Measurements from ENCODE around the gene LRP2.

LRP2 gene

DNA sequence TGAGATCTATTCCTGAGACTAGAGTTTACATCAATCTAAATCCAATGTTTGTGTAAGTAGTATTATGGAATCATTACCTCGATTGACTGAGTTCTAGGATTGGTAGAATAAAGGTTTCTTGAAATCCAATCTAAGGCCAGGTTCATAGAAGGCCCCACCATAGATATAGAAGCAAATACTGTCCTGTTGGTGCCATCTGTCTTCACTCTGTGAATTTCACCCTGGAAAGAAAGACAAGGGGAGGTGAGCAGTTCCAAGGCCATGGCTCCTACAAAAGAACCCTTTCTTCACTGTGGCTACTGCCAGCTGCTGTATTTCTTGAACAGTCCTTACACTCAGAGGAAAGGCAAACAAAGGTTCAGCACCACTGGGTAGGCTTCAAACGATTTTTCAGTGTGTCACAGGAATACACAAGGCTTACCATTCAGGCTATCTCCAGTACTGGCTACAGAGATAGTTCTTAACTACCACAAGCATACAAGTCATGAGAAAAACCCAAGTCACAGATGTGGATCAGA, 137.0 kb downstream of the LRP2 start:
- Mint-ChIP-seq H3K4me1 (no peaks in the 10 kb centered on the region), H3K27ac (no peak overlapping the region), H3K27me3 (ENCODE audit: low read depth) (no peaks in the 10 kb centered on the region), H3K9me3 (no peaks in the 10 kb centered on the region), H3K36me3 (ENCODE audit: low read depth) (no peaks in the 10 kb centered on the region), H3K4me3 (no peak overlapping the region)
- no peak for TF ChIP-seq CTCF (IDR thresholded peaks at IDR 0.05; ENCODE audit: unreplicated experiment in 3 of 3)

- TF ChIP-seq CTCF (IDR thresholded peaks at IDR 0.05; ENCODE audit: unreplicated experiment in 3 of 3) = no peak
- H3K27me3 Mint-ChIP-seq (ENCODE audit: low read depth) = no peaks in the 10 kb centered on the region
- H3K4me3 Mint-ChIP-seq = no peak overlapping the region
- H3K4me1 Mint-ChIP-seq = no peaks in the 10 kb centered on the region
- no peak overlapping the region for H3K27ac Mint-ChIP-seq
- H3K9me3 Mint-ChIP-seq = no peaks in the 10 kb centered on the region
- H3K36me3 Mint-ChIP-seq (ENCODE audit: low read depth) = no peaks in the 10 kb centered on the region
Observed at GRCh38 chr2:169222665-169223064, 139.7 kb downstream of the LRP2 start.

- peak; percentile 48 to 59 (median 49) for TF ChIP-seq CTCF (IDR thresholded peaks at IDR 0.05; ENCODE audit: unreplicated experiment in 3 of 3)
- no peaks in the 10 kb centered on the region for H3K27me3 Mint-ChIP-seq (ENCODE audit: low read depth)
- no peak overlapping the region for H3K27ac Mint-ChIP-seq
- no peak overlapping the region for H3K4me3 Mint-ChIP-seq
- H3K9me3 Mint-ChIP-seq = no peaks in the 10 kb centered on the region
- no peaks in the 10 kb centered on the region for H3K36me3 Mint-ChIP-seq (ENCODE audit: low read depth)
- H3K4me1 Mint-ChIP-seq = no peaks in the 10 kb centered on the region
Observed at GRCh38 chr2:169221745-169222369, 140.5 kb downstream of the LRP2 start.

DNA sequence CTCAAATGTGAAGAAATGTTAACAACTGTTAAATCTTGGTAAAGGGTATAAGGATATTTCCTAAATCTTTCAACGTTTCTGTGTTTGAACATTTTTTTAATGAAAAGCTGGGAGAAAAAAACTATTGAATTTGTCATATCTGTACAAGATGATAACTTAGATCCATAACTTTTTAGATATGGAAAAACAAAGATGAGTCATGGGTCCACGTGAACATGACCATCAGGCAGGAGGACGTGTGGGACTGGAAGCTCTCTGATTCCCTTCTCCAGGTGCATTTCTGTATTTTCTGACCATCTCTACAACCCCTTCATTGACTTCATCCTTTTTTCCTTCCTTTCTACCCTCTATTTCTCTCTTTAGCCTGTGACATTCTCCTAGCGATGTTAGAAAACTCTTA, 151.4 kb downstream of the LRP2 start:
- Mint-ChIP-seq H3K27ac (no peak overlapping the region), H3K9me3 (no peaks in the 10 kb centered on the region), H3K36me3 (ENCODE audit: low read depth) (no peaks in the 10 kb centered on the region), H3K27me3 (ENCODE audit: low read depth) (no peaks in the 10 kb centered on the region), H3K4me3 (no peak overlapping the region), H3K4me1 (no peaks in the 10 kb centered on the region)
- no peak for TF ChIP-seq CTCF (IDR thresholded peaks at IDR 0.05; ENCODE audit: unreplicated experiment in 3 of 3)

GRCh38 chr2:169208026-169208425, 154.3 kb downstream of the LRP2 start:
- H3K36me3 Mint-ChIP-seq (ENCODE audit: low read depth) = peaks cover 4% of the 10 kb centered on the region
- no peaks in the 10 kb centered on the region for H3K27me3 Mint-ChIP-seq (ENCODE audit: low read depth)
- TF ChIP-seq CTCF (IDR thresholded peaks at IDR 0.05; ENCODE audit: unreplicated experiment in 3 of 3) = no peak
- no peaks in the 10 kb centered on the region for H3K4me1 Mint-ChIP-seq
- H3K9me3 Mint-ChIP-seq = no peaks in the 10 kb centered on the region
- no peak overlapping the region for H3K27ac Mint-ChIP-seq
- H3K4me3 Mint-ChIP-seq = no peak overlapping the region

DNA sequence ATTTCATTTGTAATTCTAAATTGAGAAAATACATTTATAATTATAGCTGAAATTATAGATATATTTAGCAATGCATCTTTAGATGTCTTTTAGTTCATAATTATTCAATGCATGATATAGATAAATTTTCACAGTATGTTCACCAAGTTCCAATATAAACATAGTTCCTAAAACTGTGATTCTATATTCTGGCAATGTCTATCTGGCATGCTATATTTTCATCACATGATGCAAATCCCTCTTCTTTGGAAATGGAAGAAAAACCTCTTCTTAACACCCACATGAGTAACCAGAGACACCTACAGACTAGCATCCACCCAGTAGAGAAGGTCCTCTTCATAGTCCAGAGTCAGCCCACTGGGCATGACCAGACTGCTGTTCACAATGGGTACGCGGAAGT, 157.2 kb downstream of the LRP2 start:
- H3K9me3 Mint-ChIP-seq = no peaks in the 10 kb centered on the region
- H3K36me3 Mint-ChIP-seq (ENCODE audit: low read depth) = peaks cover 8% of the 10 kb centered on the region
- H3K4me3 Mint-ChIP-seq = no peak overlapping the region
- H3K27me3 Mint-ChIP-seq (ENCODE audit: low read depth) = no peaks in the 10 kb centered on the region
- no peak overlapping the region for H3K27ac Mint-ChIP-seq
- no peaks in the 10 kb centered on the region for H3K4me1 Mint-ChIP-seq
- no peak for TF ChIP-seq CTCF (IDR thresholded peaks at IDR 0.05; ENCODE audit: unreplicated experiment in 3 of 3)

Data from nephron (organoid).